GM15510 (cell line): ENCODE results near the gene FALEC.

Experiments used
- POLR2A ChIP-seq: IDR thresholded peaks from 3 replicates; pipeline ENCODE4 v1.6.1; 2011; ENCODE audit warnings: borderline replicate concordance; ENCODE audit not compliant: insufficient read length; ENCODE audit errors: extremely low read depth

Gene FALEC

DNA sequence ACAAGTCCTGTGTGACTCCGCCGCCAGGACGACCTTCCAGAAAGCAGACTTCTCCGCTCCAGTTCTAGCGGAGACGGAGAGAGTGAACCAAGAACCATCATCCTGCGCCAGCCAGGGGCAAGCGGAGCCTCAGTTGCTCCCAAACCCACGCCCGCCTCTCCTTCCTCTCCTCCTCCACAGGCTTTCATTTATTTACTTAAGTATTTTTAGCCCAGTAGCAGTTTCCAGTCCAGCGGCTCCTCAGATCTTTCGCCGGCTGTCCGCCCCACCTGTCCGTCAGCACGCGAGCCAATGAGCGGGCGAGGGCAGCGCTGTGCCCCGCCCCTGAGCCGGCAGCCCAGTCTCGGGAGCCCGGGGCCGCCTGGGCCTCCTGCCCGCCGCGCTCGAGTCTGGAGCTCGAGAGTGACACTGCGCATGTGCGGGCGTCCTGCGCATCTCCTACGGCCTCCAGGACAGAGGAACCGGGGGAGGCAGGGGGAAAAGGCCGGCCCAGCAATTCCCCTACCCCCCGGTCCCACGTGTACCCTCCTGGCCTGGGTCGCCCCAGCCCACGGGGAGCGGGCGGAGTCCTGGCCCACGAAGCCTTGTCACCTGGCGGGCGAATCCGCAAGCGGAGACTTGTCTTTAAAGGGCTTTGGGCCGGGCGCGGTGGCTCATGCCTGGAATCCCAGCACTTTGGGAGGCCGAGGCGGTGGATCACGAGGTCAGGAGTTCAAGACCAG is at the start of gene FALEC:
TSS of gene FALEC (plus strand) at position 425 of the 722 bp plus-strand sequence.
- TF ChIP-seq POLR2A, result peak; percentile 76

DNA sequence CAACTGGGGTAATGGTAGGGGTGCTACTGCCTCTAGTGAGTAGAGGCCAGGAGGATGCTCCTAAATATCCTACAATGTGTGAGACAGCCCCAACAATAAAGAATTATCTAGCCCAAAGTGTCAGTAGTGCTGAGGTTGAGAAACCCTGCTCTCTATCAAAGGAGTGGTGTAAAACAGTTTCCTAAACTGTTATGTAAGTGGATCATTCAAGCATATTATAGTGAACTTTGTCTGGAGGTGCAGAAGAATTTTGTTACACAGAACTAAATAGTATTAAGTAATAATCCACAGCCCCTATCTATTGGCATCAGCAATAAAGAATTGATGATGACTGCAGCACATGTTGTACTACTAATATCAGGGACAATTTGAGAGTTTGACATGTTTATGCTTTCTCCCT is 48.6 kb upstream of the FALEC start:
- TF ChIP-seq POLR2A, result no peak

DNA sequence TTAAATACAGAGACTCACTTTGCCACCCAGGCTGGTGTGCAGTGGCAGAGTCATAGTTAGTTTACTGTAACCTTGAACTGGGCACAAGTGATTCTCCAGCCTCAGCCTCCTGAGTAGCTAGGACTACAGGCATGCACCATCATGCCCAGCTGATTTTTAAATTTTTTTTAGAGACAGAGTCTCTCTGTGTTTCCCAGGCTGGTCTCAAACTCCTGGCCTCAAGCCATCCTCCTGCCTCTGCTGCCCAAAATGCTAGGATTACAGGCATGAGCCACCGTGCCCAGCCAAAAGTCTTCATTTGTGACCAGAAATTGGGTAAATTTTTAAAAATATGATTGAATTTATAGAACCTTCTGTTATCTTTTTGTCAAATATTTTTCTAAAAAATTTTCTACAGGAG is 46.3 kb upstream of the FALEC start:
- no peak for TF ChIP-seq POLR2A

DNA sequence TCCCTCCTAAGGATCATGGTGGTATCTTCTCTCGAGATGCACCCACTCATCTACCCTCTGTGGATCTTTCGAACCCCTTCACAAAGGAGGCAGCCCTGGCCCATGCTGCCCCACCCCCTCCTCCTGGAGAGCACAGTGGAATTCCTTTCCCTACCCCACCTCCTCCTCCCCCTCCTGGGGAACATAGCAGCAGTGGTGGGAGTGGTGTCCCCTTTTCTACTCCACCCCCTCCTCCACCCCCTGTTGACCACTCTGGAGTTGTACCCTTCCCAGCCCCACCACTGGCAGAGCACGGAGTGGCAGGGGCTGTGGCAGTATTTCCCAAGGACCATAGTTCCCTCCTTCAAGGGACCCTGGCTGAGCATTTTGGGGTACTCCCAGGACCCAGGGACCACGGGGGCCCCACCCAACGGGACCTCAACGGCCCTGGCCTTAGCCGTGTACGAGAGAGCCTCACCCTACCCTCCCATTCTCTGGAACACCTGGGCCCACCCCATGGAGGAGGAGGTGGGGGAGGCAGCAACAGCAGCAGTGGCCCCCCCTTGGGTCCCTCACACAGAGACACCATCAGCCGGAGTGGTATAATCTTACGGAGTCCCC is 42.9 kb upstream of the FALEC start:
- no peak for TF ChIP-seq POLR2A

DNA sequence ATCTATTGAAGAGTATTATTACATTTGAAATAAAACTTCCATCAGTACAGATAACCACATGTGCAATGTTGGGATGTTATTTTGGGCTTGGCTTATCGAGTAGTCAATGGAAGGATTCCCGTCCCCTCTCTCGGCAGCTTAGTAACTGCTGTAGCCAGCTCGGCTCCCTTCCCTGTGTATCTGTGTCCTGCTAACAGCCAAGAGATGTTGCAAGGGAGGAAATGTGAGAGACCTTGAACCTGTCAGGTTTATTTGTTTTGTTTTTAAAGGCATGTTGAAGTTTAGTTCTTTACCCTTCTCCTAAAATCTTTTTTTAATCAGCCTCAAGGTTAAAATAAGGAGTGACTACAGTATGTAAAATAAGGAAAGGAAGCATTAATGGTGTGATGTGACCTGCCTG is 41.9 kb upstream of the FALEC start:
- TF ChIP-seq POLR2A, result no peak

DNA sequence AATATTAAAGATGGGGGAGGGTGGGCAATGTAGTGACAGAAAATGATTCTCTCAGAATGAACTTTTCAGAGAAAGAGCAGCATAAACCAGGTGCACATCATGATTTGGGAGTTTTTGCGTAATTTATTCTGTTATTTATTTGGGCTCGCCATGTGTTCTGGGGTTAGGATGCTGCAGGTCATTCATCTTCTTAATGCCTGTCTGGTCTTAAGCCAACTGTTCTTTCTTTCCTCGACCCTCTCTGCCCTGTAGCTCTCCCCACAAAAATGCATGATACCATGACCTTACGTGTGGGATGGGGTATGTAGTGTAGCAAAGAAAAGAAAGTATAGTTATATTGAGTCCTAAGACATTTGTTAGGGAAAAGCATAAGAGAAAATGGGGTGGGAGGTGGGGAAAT is 40.7 kb upstream of the FALEC start:
- TF ChIP-seq POLR2A, result no peak

DNA sequence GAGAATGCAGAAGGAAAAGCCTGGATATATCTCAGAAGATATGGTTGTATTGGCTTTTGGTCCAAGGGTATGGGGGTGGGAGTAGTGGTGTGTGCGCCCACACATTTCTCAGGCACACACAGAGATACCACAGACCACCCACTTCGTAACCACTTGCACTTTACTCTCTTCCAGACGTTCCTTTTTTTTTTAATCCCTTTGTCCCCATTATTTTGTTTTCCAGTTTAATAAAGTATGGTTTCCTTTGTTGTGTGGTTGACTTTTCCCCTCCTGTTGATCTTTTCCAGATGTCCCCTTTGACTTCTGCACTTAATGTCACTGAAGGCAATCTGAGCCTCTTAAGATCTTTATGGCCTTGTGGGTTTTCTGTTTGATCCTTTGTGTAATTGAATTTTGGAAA is 38.8 kb upstream of the FALEC start:
- no peak for TF ChIP-seq POLR2A

DNA sequence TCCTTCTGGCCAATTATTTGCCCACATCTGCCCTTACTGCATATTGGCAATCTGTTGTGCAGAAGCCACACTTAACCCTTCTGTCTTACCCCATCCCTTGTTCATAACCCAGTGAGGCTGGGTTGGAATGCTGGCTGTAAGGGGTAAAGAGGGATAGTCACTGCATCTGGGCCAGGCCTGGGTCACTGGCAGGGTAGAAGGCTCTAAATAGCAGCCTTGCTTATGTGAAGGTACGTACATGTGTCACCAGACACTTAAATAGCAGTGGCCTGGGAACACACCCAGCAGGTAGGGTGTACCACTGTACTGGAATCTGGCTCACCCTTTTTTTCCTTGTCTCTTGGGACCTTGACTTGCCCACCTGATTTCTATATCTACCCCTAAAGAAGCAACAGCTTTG is 38.2 kb upstream of the FALEC start:
- TF ChIP-seq POLR2A, result no peak

DNA sequence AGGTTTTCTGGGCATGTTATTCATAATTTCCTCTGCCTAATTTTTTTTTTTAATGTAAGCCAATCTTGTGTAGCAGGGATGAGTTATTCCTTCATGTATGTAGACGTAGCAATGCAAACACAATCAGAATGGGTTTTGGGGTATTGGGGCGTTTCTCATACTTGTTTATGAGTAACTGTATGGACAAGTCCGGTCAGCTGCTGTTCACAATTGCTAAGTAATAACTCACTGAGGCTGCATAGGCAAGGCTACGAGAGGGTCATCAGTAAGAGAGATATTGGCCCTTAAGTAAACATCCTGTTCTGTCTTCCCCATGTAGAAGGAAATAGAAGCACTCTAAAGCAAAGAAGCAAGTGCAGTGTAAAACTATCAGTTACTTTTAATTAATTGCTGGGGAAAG is 37.8 kb upstream of the FALEC start:
- no peak for TF ChIP-seq POLR2A

DNA sequence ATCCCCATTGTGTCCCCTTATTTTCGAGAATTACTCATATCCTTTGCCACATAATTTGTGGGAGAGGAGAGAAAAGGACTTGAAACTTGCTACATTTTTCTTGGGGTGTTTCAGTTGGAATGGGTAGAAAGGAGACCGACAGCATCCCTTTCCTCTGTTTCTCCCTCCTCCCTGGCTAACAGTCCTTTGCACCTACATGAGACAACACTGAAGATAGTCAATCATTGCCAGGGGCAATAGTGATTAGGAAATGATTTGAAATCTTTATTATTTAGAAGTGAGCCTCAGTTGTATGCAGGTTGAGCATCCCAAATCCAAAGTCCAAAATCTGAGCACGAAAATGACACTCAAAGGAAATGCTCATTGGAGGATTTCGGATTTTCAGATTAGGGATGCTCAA is 36.2 kb upstream of the FALEC start:
- no peak for TF ChIP-seq POLR2A

DNA sequence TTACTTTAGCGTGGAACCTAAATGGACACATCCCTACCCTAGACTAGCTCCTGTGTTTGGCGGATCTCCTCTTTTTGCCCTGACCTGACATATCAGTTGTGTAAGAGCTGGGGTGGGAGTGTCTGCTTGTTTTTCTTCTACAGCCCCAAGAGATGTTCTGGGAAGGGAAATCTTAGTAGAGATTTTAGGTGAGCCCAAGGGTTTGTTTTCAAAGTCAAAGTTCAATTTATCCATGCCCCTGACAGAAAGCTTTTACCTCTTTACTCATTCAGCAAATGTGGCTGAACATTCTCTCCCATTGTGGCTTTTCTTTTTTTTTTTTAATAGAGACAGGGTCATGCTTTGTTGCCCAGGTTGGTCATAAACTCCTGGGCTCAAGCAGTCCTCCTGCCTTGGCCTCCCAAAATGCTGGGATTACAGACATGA is 35.6 kb upstream of the FALEC start:
- TF ChIP-seq POLR2A, result no peak

DNA sequence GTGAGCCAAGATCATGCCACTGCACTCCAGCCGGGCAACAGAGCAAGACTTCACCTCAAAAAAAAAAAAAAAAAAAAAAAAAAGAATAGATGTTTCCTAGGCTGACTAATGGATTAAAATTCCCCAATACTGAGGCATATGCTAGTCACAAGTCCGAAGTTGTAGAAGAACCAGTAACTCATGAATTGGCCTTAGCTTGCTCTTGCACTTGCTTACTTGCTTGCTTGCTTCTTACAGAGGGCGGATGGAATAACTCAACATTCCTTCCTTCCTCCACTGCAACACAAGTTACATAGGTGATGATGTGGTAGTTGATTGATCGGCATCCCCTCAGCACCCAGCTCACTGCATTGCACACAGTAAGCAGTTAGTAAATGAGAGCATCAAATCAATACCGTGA is 31.1 kb upstream of the FALEC start:
- TF ChIP-seq POLR2A, result no peak

DNA sequence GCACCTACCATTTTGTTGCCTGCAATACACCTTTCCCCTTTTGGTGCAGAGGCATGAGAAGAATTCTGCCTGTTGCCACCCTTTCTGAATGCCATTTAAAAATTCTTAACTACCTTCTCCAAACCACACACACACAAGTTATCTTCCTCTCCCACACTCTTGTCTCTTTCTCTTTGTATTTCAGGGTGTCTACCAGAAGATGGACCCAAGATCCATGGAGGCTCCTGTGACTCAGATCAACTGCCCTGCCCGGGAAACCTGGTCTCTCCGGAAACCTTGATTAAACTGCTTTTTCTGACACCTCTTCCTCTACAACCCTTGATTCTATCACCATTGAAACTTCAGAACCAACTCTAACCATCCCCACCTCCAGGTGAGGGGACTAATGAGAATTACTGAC is 30.7 kb upstream of the FALEC start:
- no peak for TF ChIP-seq POLR2A

DNA sequence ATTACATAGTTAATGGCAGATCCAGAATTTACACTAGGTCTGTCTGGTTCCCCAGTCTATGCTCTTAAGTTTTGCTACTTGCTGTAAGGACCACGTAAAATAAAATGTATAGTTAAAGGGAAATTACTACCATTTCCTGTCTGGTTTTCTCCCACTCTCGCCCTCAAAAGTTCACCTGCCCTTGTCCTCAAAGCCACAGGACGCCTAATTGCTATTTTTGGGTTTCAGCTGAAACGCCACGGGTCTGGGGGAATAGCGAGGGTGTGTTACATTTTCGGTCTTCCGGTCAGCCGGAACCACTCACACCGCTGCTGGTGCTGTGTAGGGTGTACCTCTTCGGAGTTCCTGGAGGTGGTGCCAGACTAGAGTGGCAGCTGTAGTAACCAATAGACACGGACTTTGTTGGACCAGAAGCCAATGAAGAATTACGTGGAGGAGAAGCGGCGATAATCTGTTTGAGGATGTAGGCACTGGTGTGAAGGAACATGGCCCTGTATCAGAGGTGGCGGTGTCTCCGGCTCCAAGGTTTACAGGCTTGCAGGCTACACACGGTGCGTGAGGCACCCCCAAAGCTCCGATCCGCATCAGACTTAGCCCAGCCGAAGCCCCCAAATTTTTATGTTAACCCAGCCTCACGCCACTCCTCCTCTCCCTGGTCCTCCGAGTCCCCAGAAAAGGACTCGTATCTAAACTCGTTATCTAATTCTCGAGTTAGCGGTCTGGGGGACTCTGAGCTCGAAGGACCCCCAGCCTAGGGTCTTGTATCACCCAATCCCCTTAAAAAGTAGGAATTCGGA is 28.4 kb upstream of the FALEC start, which contains the start of gene TARS2:
TSS of gene TARS2 (plus strand) at position 454 of the 797 bp plus-strand sequence. CDS start at position 486, 32 bp downstream.
- peak; percentile 79 for TF ChIP-seq POLR2A

DNA sequence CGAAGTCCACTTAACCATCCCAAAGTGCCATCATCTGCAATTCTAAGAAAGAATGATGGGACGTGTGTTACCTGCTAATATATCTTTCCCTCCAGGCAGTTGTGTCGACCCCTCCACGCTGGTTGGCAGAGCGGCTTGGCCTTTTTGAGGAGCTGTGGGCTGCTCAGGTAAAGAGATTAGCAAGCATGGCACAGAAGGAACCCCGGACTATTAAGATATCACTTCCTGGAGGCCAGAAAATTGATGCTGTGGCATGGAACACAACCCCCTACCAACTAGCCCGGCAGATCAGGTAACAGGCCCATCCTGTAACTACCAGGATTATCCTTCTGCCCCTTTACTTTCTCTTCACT is 27.8 kb upstream of the FALEC start:
- no peak for TF ChIP-seq POLR2A
